Endothelial cell of umbilical vein (primary cell): Measurements from ENCODE around the gene VIM. TPM values are rescaled to one million over a fixed set of nuclear protein-coding genes. Genes with fewer than 3 reads are reported as not detected.

Source experiments
- BruUV-seq: library from RNA; stranded (reverse); fragments of 400-500 nt; replicated peaks from 2 replicates; lab custom pipeline; 2021; lab: Mats Ljungman, UMichigan
- CTCF ChIA-PET: fragments of 300-600, 350-600 bp; sonication (Branson Sonifier 250); formaldehyde crosslinking; loops from one replicate; lab custom pipeline; 2021; ENCODE audit warnings: antibody characterized with exemption, inconsistent platforms; lab: Charles Lee
- POLR2A ChIA-PET: fragments of 300-600, 350-600 bp; sonication (Branson Sonifier 250); formaldehyde crosslinking; loops from one replicate; lab custom pipeline; 2021; ENCODE audit warnings: antibody characterized with exemption, inconsistent platforms; lab: Charles Lee
- DNase-seq: peaks from one replicate; pipeline ENCODE4 v3.0.0-alpha.2; 2011; ENCODE audit warnings: low read depth, low spot score
- FAIRE-seq: peaks from 2 replicates; lab custom pipeline; 2011; peaks lifted over from hg19 to GRCh38; lab: Jason Lieb, UNC
- H2AFZ ChIP-seq: 2 replicates; pipeline ENCODE4 v1.6.0; 2012; ENCODE audit warnings: low read depth, low read length, control low read depth, inconsistent platforms
- H3K27ac ChIP-seq: 2 replicates; pipeline ENCODE4 v1.5.1; 2011; ENCODE audit warnings: low read depth, mild to moderate bottlenecking, control low read depth, low read length, moderate library complexity; ENCODE audit not compliant: insufficient read depth
- H3K27me3 ChIP-seq, 2 experiments: 2 replicates each; pipeline versions ENCODE4 v1.6.0 to v1.6.1; 2011; ENCODE audit warnings: low read length in 2 of 2, mixed read lengths in 1 of 2; ENCODE audit not compliant: control insufficient read depth in 2 of 2, insufficient read depth in 2 of 2
- H3K36me3 ChIP-seq, 2 experiments: 2 replicates in 1 of 2; 3 replicates in 1 of 2; pipeline ENCODE4 v1.5.1; 2011; ENCODE audit warnings: low read length in 2 of 2, mild to moderate bottlenecking in 1 of 2, moderate library complexity in 1 of 2; ENCODE audit not compliant: control insufficient read depth in 2 of 2, insufficient read depth in 2 of 2; ENCODE audit errors: extremely low read depth in 1 of 2
- H3K4me1 ChIP-seq: 3 replicates; pipeline ENCODE4 v1.5.1; 2011; ENCODE audit warnings: mild to moderate bottlenecking, low read length; ENCODE audit not compliant: control insufficient read depth, insufficient read depth; ENCODE audit errors: extremely low read depth
- H3K4me2 ChIP-seq: 2 replicates; pipeline ENCODE4 v1.6.1; 2011; ENCODE audit warnings: low read length, control low read depth, mixed read lengths; ENCODE audit not compliant: insufficient read depth
- H3K4me3 ChIP-seq, 3 experiments: fragments of 200-600 bp in 1 of 3; sonication (generic), shearing (Covaris generic) in 1 of 3; replicated peaks in 1 of 3; 2 replicates each; pipeline ENCODE4 v1.5.1; 2011 to 2016; ENCODE audit warnings: control low read depth in 3 of 3, low read length in 3 of 3, mild to moderate bottlenecking in 2 of 3, inconsistent platforms in 1 of 3, low read depth in 1 of 3, moderate library complexity in 1 of 3; ENCODE audit not compliant: insufficient read depth in 1 of 3
- H3K79me2 ChIP-seq: 2 replicates; pipeline ENCODE4 v1.6.0; 2012; ENCODE audit warnings: low read length, inconsistent platforms; ENCODE audit not compliant: control insufficient read depth, insufficient read depth
- H3K9ac ChIP-seq: replicated peaks from 2 replicates; pipeline ENCODE3; 2011; ENCODE audit warnings: low read length, control low read depth; ENCODE audit not compliant: insufficient read depth; ENCODE audit errors: extremely low read depth
- H3K9me1 ChIP-seq: replicated peaks from 3 replicates; pipeline ENCODE4 v1.6.0; 2011; ENCODE audit warnings: mild to moderate bottlenecking, low read length; ENCODE audit not compliant: control insufficient read depth, insufficient read depth; ENCODE audit errors: extremely low read depth
- H3K9me3 ChIP-seq: replicated peaks from 2 replicates; pipeline ENCODE4 v1.5.1; 2012; ENCODE audit warnings: low read length, inconsistent platforms; ENCODE audit not compliant: control insufficient read depth, insufficient read depth
- H4K20me1 ChIP-seq: replicated peaks from 2 replicates; pipeline ENCODE3; 2011; ENCODE audit warnings: mild to moderate bottlenecking, low read length; ENCODE audit not compliant: control insufficient read depth, insufficient read depth; ENCODE audit errors: extremely low read depth
- CTCF ChIP-seq, 2 donors: IDR thresholded peaks; 1 replicate in 1 of 2; 2 replicates in 1 of 2; pipeline ENCODE4 v1.5.1; 2011; ENCODE audit warnings: low read length in 2 of 2, mild to moderate bottlenecking in 2 of 2, moderate library complexity in 2 of 2, control low read depth in 1 of 2, inconsistent platforms in 1 of 2, low read depth in 1 of 2; ENCODE audit not compliant: insufficient read depth in 1 of 2; ENCODE audit errors: extremely low read depth in 1 of 2
- EZH2 ChIP-seq: IDR thresholded peaks from 2 replicates; pipeline ENCODE4 v1.6.1; 2012; ENCODE audit warnings: borderline replicate concordance, low read depth, mild to moderate bottlenecking, moderate library complexity, low read length, inconsistent platforms; ENCODE audit not compliant: severe bottlenecking
- FOS ChIP-seq: IDR thresholded peaks from 2 replicates; pipeline ENCODE4 v1.6.1; 2011; ENCODE audit warnings: mild to moderate bottlenecking, low read length, moderate library complexity, borderline replicate concordance; ENCODE audit not compliant: insufficient read depth
- GATA2 ChIP-seq: IDR thresholded peaks from 2 replicates; pipeline ENCODE4 v1.7.0; 2011; ENCODE audit warnings: low read depth, mild to moderate bottlenecking, moderate library complexity, mixed read lengths, low read length; ENCODE audit not compliant: insufficient read length, insufficient read depth
- JUN ChIP-seq: IDR thresholded peaks from 2 replicates; pipeline ENCODE4 v1.6.1; 2011; ENCODE audit warnings: borderline replicate concordance, low read depth; ENCODE audit not compliant: insufficient read length, insufficient read depth
- MAX ChIP-seq: IDR thresholded peaks from 2 replicates; pipeline ENCODE4 v1.6.1; 2011; ENCODE audit not compliant: insufficient read depth, insufficient read length
- MYC ChIP-seq: IDR thresholded peaks from one replicate; pipeline ENCODE4 v1.6.1; 2011; ENCODE audit warnings: mild to moderate bottlenecking, low read depth, low read length
- POLR2A ChIP-seq: IDR thresholded peaks from 2 replicates; pipeline ENCODE4 v1.6.1; 2012; ENCODE audit warnings: low read depth, mild to moderate bottlenecking, control low read depth, low read length
- POLR2AphosphoS5 ChIP-seq: IDR thresholded peaks from 2 replicates; pipeline ENCODE4 v1.6.1; 2012; ENCODE audit warnings: low read depth, mild to moderate bottlenecking, control low read depth, low read length, moderate library complexity; ENCODE audit not compliant: insufficient read depth
- dilution Hi-C: fragments of 300-500 bp; cut with MboI; formaldehyde crosslinking; loops from one replicate; pipeline ENCODE4 v1.15.0; 2019; ENCODE audit warnings: low sequenced_read_pairs; ENCODE audit not compliant: extremely low pct_ligation_motif_present
- intact Hi-C: fragments of 100-400 bp; cut with micrococcal nuclease; formaldehyde crosslinking; loops from one replicate; pipeline ENCODE4 v1.10.0; 2022
- polyA plus RNA-seq, 4 experiments: library from polyadenylated mRNA; depleted of rRNA in 3 of 4; stranded (reverse) in 3 of 4; unstranded in 1 of 4; fragments of >200 nt; gene quantifications; 2 replicates each; pipeline versions ENCODE4 v1.2.1 to v1.2.3, GENCODE V29; 2011 to 2012; ENCODE audit warnings: missing spikeins in 1 of 4
- total RNA-seq: library from RNA; stranded (reverse); gene quantifications from 2 replicates; pipeline ENCODE4 v1.2.3, GENCODE V29; 2021

VIM gene
- total and polyA plus RNA-seq, 2 donors (not counting 3 experiments of a cell fraction or from before 2014, with no cell fraction given) = 5,699 to 5,781 TPM

- intact Hi-C loops (loop anchor here (1.0 kb wide), 10 partner anchors 12 to 325 kb away; partner anchors contain the start of genes TRDMT1 and VIM), dilution Hi-C loops (no loop called here)
- peaks cover 33% of the 10 kb centered on the region for H3K4me1 ChIP-seq
- CTCF ChIA-PET = interaction anchor here (1.0 to 2.9 kb wide), 7 partner anchors 13 to 363 kb away, joined by 3 to 35 read pairs (median 5); partner anchors contain the start of genes TRDMT1 and VIM
- peak overlapping the region in 1 of 3 experiments; percentile 3 for H3K4me3 ChIP-seq
- H3K27ac ChIP-seq = peak overlapping the region; percentile 99
- H3K9me1 ChIP-seq = no peaks in the 10 kb centered on the region
- peak overlapping the region; percentile 8 for H2AFZ ChIP-seq
- BruUV-seq = TSS peak; percentile 63
- peak overlapping the region; percentile 91 for H3K9ac ChIP-seq
- peak; percentile 97 for FAIRE-seq
- peak; percentile 98 for DNase-seq
- no peaks in the 10 kb centered on the region for H3K79me2 ChIP-seq
- H3K27me3 ChIP-seq = no peaks in the 10 kb centered on the region
- H3K9me3 ChIP-seq = no peaks in the 10 kb centered on the region
- H3K36me3 ChIP-seq = no peaks in the 10 kb centered on the region
- TF ChIP-seq JUN = peak; percentile 100
- TF ChIP-seq MAX = no peak
- peak; percentile 91 for TF ChIP-seq POLR2AphosphoS5
- peak; percentile 77 for TF ChIP-seq POLR2A
- TF ChIP-seq CTCF (IDR thresholded peaks at IDR 0.05; ENCODE audit: extremely low read depth in 1 of 2, insufficient read depth in 1 of 2, low read depth in 1 of 2, low read length in 2 of 2) = no peak
- TF ChIP-seq EZH2 = no peak
- TF ChIP-seq GATA2 = peak; percentile 74
- peak; percentile 95 for TF ChIP-seq FOS
- no peak for TF ChIP-seq MYC
- H4K20me1 ChIP-seq = no peaks in the 10 kb centered on the region
- POLR2A ChIA-PET = interaction anchor here (0.5 to 2.5 kb wide), 6 partner anchors 8 to 210 kb away, joined by 3 to 21 read pairs (median 4); partner anchors contain the start of gene VIM
- peak overlapping the region; percentile 59 for H3K4me2 ChIP-seq
These were observed 11.7 kb upstream of the VIM start for GRCh38 chr10:17216217-17216900.
